Right cardiac atrium (tissue), 5 donors: ENCODE measurements around the gene ALKAL2. TPM values are rescaled to one million over a fixed set of nuclear protein-coding genes. Genes with fewer than 3 reads are reported as not detected.
"Not testable (repeated sequence)": the region's sequence is repeated elsewhere in the genome, so short reads cannot be mapped to it uniquely, and the experiment has no call there.

Experiments
- ATAC-seq, 2 donors: fragments of 200-7000 bp; cut with Tn5 transposase; one replicate each; pipeline versions ENCODE4 v1.8.0 to v1.9.1; 2020; ENCODE audit warnings: moderate library complexity in 2 of 2, mild to moderate bottlenecking in 1 of 2
- DNase-seq, 3 donors: peaks; one replicate each; pipeline ENCODE4 v3.0.0-alpha.2; 2020
- H3K27ac ChIP-seq: one replicate; pipeline ENCODE4 v1.5.1; 2013; ENCODE audit warnings: mild to moderate bottlenecking, low read length, control low read depth, moderate library complexity
- H3K27me3 ChIP-seq: one replicate; pipeline ENCODE4 v1.6.1; 2013; ENCODE audit not compliant: control insufficient read depth, insufficient read depth
- H3K4me1 ChIP-seq: one replicate; pipeline ENCODE4 v1.6.1; 2013; ENCODE audit warnings: low read length; ENCODE audit not compliant: control insufficient read depth, insufficient read depth
- H3K4me3 ChIP-seq: one replicate; pipeline ENCODE4 v1.5.1; 2013; ENCODE audit warnings: low read length, control low read depth
- H3K9me3 ChIP-seq: one replicate; pipeline ENCODE4 v1.6.1; 2013; ENCODE audit warnings: low read length; ENCODE audit not compliant: control insufficient read depth
- WGBS: extraction: QIAGEN DNeasy Blood & Tissue Kit; methylation state at CpG from one replicate; pipeline ENCODE4 v1.1.7; 2013; 5-methylcytosine and 5-hydroxymethylcytosine counted together
- intact Hi-C, 4 donors: fragments of 100-400 bp; cut with DNase I; formaldehyde crosslinking; loops; one replicate each; pipeline versions ENCODE4 v1.11.0 to v1.14.0; 2022 to 2023
- polyA plus RNA-seq: library from polyadenylated mRNA; stranded (reverse); fragments of 200-250 nt; gene quantifications from one replicate; pipeline ENCODE4 v1.2.3, GENCODE V29; 2013
- total RNA-seq, 4 donors: library from RNA; stranded (reverse); fragmentation: NEBNext Ultra II Directional; extraction: Animal tissue kit (Norgen Biotek cat#: 25700); gene quantifications; one replicate each; pipeline ENCODE4 v1.2.1, GENCODE V29; 2021
- donor health status: healthy with polysubstance abuse.
- donor health status: DM: no; HTN: yes; CAD: no.
- donor health status: DM: no; HTN: no; CAD: no.
- donor health status: DM: no; HTN: yes; CAD: no; lungs with severe emphysema.
- donor health status: DM: yes; HTN: yes; CAD: no.

Gene ALKAL2
- total and polyA plus RNA-seq, 5 donors = 0.20 to 2.9 (median 0.75) TPM

DNA sequence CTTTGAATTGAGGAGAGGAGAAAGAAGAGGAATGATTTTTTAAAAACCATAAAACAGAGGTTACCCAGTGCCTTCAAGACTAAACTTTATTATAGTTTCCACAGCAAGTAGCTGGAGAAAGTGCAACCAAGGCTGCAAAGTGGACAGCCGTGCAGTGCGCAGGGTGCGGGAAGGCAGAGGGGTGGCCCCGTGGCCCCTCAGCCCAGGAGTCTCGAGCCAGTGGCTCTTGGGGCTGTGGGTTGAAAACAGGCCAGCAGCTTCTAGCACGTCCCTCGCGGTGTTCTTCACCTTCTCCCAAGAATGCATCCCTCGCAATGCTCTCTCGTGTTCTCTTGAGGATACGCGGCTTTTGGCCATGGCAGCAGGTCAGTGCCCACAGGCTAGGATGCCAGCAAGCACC, 28.5 kb upstream of the ALKAL2 start:
- WGBS = 91% methylated on average over 12 of the region's 12 CpGs
- Histone ChIP-seq H3K4me3 (no peak overlapping the region), H3K9me3 (no peaks in the 10 kb centered on the region), H3K27ac (no peak overlapping the region), H3K27me3 (no peaks in the 10 kb centered on the region), H3K4me1 (no peaks in the 10 kb centered on the region)
- intact Hi-C loops = no loop called here
- ATAC-seq = no peak
- DNase-seq = peak in 1 of 3 donors; percentile 20

DNA sequence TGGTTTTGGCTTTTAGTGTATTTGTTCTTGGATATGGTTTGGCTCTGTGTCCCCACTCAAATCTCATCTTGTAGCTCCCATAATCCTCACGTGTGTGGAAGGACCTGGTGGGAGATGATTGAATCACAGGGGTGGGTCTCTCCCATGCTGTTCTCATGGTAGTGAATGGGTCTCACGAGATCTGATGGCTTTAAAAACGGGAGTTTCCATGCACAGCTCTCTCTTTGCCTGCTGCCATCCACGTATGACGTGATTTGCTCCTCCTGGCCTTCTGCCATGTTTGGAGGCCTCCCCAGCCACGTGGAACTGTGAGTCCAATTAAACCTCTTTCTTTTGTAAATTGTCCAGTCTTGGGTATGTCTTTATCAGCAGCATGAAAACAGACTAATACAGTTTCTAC, 28.0 kb upstream of the ALKAL2 start:
- peak in 1 of 3 donors; percentile 6 for DNase-seq
- H3K4me3 ChIP-seq, H3K9me3 ChIP-seq, H3K4me1 ChIP-seq, intact Hi-C loops, H3K27ac ChIP-seq, ATAC-seq, H3K27me3 ChIP-seq: not testable (repeated sequence)
- WGBS = 44% methylated on average over 6 of the region's 6 CpGs

GRCh38 chr2:314561-315336, 26.9 kb upstream of the ALKAL2 start:
- no peaks in the 10 kb centered on the region for H3K27me3 ChIP-seq
- H3K4me3 ChIP-seq = no peak overlapping the region
- no peak for ATAC-seq
- no peak overlapping the region for H3K27ac ChIP-seq
- DNase-seq = peak in 2 of 3 donors; percentile 37 to 41
- H3K4me1 ChIP-seq = no peaks in the 10 kb centered on the region
- WGBS = 90% methylated on average over 56 of the region's 56 CpGs
- intact Hi-C loops = no loop called here
- no peaks in the 10 kb centered on the region for H3K9me3 ChIP-seq

- Histone ChIP-seq H3K27ac (no peak overlapping the region), H3K9me3 (no peaks in the 10 kb centered on the region), H3K4me3 (no peak overlapping the region), H3K27me3 (no peaks in the 10 kb centered on the region), H3K4me1 (no peaks in the 10 kb centered on the region)
- 73% methylated on average over 14 of the region's 14 CpGs for WGBS
- intact Hi-C loops = no loop called here
- DNase-seq (peak in 1 of 3 donors; percentile 33), ATAC-seq (no peak)
These were observed 26.1 kb upstream of the ALKAL2 start for GRCh38 chr2:313991-314390.

DNA sequence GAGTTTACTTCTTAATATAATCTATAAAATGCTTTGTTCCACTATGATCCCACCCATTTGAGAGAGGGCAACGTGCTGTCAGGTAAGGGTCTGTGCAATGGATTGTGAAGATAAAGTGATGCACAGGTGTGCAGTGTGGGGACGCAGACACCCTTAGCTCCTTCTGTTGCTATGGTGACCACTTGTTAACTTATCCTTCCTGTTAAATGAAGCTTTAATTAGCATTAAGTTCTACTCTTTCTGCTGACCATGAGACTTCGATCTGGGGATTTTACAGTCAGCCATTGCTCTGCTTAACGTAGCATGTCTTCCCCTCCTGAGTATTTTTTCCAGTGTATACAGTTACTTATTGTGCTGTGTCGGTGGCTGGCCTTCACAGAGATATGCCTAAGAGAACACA, 23.1 kb upstream of the ALKAL2 start:
- H3K27me3 ChIP-seq = no peaks in the 10 kb centered on the region
- intact Hi-C loops = no loop called here
- H3K27ac ChIP-seq = no peak overlapping the region
- H3K4me3 ChIP-seq = no peak overlapping the region
- ATAC-seq (no peak), DNase-seq (peak in 1 of 3 donors; percentile 2)
- 78% methylated on average over 5 of the region's 5 CpGs for WGBS
- H3K4me1 ChIP-seq = no peaks in the 10 kb centered on the region
- no peaks in the 10 kb centered on the region for H3K9me3 ChIP-seq

DNA sequence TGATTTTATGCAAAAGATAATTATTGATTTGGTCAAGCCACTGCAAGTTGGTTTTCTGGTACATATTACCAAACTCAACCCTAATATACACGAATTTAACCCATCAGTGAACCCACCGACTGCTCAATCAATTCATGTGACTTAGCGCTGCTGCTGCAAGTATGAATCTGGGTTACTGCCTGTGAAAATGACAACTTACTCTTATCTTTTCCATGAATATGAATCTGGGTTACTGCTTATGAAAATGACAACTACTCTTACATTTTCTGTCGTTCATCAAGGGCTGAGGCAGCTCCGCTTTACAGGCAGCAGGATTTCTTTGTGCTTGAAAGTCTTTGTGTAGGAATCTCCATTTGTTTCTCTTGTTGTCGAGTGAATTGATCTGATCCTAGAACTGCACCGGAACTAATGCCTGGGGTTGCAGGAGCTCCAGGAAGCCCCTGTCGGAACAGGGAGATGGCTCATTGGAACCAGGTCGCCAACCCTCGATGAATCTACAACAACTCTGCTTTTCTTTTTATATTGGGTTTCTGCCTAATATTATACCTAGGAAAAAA, 22.1 kb upstream of the ALKAL2 start:
- WGBS = 71% methylated on average over 10 of the region's 10 CpGs

DNA sequence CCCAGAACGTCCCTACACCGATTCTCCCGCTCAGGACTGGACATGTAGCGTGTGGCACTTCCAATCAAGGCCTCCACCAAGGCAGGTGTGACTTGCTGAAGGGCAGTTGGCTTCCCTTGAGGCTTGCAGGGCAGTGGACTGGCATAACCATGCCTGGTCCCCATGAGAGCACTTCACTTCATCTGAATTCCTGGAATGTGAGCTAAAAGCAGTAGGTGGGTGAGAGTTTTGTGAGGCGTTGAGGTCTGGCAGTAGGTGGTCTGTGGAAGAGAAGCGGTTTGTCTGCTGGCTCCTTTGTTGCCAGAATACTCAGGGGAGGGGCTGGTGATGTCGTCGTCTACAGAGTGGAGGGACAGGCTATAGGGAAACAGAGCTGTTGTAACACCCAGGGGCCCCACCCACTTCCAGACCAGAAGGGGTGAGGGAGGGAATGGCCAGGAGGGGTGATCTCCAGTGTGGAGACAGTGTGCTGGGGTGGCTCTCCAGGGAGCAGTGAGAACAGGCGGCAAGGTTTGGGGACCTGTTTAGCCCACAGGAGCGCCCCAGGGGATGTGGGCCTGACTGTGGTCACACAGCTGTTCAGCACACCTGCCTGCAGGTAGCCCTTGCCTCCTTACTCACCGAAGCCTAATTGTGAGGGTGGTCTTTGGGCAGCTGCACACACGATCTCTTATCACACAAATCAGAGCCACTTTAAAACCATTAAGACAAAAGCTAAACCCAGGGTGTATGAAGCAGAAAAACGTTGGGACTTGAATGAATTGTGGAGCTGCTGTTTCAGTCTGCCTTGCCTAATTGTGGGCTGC, 21.5 kb upstream of the ALKAL2 start:
- DNase-seq (peak in 1 of 3 donors; percentile 7), ATAC-seq (no peak)
- Histone ChIP-seq H3K27ac (no peak overlapping the region), H3K4me1 (no peaks in the 10 kb centered on the region), H3K4me3 (no peak overlapping the region), H3K27me3 (no peaks in the 10 kb centered on the region), H3K9me3 (no peaks in the 10 kb centered on the region)
- 54% methylated on average over 13 of the region's 13 CpGs for WGBS
- intact Hi-C loops = no loop called here

More for the DNA sequence above, 22.1 kb upstream of the ALKAL2 start:
- intact Hi-C loops = no loop called here
- Histone ChIP-seq H3K9me3 (no peaks in the 10 kb centered on the region), H3K4me3 (no peak overlapping the region), H3K27me3 (no peaks in the 10 kb centered on the region), H3K4me1 (no peaks in the 10 kb centered on the region), H3K27ac (no peak overlapping the region)
- DNase-seq (peak in 1 of 3 donors; percentile 0), ATAC-seq (no peak)

DNA sequence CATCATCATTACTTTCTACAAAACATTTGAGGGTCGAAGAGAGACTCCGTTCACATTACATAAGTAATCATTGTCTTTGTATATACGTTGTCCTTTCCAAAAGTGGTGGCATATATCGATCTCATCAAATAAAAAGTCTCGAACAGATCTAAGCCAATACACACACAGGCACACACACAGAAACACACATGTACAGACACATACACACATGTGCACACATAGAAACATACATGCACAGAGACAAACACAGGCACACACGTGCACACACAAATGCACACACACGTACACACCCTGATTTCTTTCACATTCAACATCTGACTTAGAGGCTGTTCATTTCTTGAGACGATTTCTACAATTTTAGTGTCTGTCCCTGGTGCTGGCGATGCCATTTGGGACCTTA, 17.5 kb upstream of the ALKAL2 start:
- no peaks in the 10 kb centered on the region for H3K9me3 ChIP-seq
- ATAC-seq (no peak), DNase-seq (no peak)
- no peaks in the 10 kb centered on the region for H3K27me3 ChIP-seq
- H3K4me1 ChIP-seq = no peaks in the 10 kb centered on the region
- intact Hi-C loops = no loop called here
- H3K4me3 ChIP-seq = no peak overlapping the region
- WGBS = 86% methylated on average over 9 of the region's 9 CpGs
- H3K27ac ChIP-seq = no peak overlapping the region

DNA sequence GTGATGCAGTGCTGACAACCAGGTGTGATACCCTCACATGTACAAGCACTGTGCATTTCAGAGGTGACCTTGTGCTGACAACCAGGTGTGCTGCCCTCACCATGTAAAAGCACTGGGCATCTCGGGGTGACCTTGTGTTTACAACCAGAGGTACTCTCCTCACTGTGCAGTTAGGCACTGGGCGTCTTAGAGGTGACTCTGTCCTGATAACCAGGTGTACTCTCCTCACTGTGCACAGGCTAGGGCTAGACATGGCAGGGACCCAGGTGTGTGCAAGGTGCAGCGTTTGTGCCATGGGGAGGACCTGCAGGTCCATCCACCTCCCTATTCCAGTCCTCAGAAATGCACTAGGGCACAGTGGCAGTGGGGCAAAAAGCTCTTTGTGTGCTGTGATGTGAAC, 8.5 kb upstream of the ALKAL2 start:
- H3K27ac ChIP-seq = no peak overlapping the region
- no peak for DNase-seq
- 72% methylated on average over 3 of the region's 3 CpGs for WGBS
- intact Hi-C loops = no loop called here
- no peaks in the 10 kb centered on the region for H3K4me1 ChIP-seq
- peaks cover 3% of the 10 kb centered on the region for H3K27me3 ChIP-seq
- H3K4me3 ChIP-seq = no peak overlapping the region
- H3K9me3 ChIP-seq = no peaks in the 10 kb centered on the region
- ATAC-seq = no peak

DNA sequence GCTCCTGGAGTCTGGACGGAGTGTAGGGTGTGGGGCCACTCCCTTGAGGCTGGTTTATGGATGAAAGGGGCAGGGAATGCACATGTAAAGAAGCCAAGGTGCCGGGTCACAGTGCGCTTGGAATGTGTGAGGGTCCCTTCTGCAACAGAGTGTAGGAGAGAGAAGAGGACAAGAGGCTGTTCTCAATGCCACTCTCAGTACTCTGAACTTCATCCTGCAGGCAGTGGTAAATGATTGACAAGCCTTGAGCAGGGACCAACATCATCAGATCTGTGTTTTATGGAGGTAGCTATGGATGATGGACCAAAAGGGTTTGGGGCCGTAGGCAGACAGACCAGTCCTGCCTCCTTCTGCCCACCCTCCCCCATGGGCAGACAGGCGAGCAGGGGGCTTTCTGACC, 7.2 kb upstream of the ALKAL2 start:
- Histone ChIP-seq H3K4me3 (no peak overlapping the region), H3K9me3 (no peaks in the 10 kb centered on the region), H3K27me3 (peaks cover 3% of the 10 kb centered on the region), H3K4me1 (no peaks in the 10 kb centered on the region), H3K27ac (no peak overlapping the region)
- no peak for DNase-seq
- intact Hi-C loops = no loop called here
- ATAC-seq = no peak
- WGBS = 81% methylated on average over 5 of the region's 5 CpGs
